Peyer's patch (tissue), 4 donors: Measurements from ENCODE around the gene PRICKLE3. TPM values are rescaled to one million over a fixed set of nuclear protein-coding genes. Genes with fewer than 3 reads are reported as not detected.
A peak's percentile ranks its signal among the peaks of the same experiment; 100 is the strongest.
"Not testable (repeated sequence)": the region's sequence is repeated elsewhere in the genome, so short reads cannot be mapped to it uniquely, and the experiment has no call there.

Experiments used
- DNase-seq, 3 donors: peaks; one replicate each; pipeline ENCODE4 v3.0.0-alpha.2; 2017 to 2019
- H3K27ac ChIP-seq, 4 donors: fragments of 200-600 bp; sonication (generic); one replicate each; pipeline ENCODE4 v1.5.1; 2016 to 2019
- H3K27me3 ChIP-seq, 2 donors: fragments of 200-600 bp; sonication (generic); one replicate each; pipeline ENCODE4 v1.5.1; 2019
- H3K36me3 ChIP-seq, 3 donors: fragments of 200-600 bp; sonication (generic); one replicate each; pipeline ENCODE4 v1.5.1; 2016 to 2019
- H3K4me1 ChIP-seq, 4 donors: fragments of 200-600 bp; sonication (generic); one replicate each; pipeline ENCODE4 v1.5.1; 2016 to 2019
- H3K4me3 ChIP-seq, 4 donors: fragments of 200-600 bp; sonication (generic); 1 replicate in 3 of 4; 2 replicates in 1 of 4; pipeline ENCODE4 v1.5.1; 2016 to 2019; ENCODE audit warnings: mild to moderate bottlenecking in 1 of 4
- H3K9me3 ChIP-seq, 4 donors: fragments of 200-600 bp; sonication (generic); one replicate each; pipeline ENCODE4 v1.5.1; 2016 to 2019; ENCODE audit warnings: mild to moderate bottlenecking in 1 of 4
- CTCF ChIP-seq, 6 experiments: fragments of 450-650 bp in 4 of 6; fragments of 200-600 bp in 2 of 6; sonication (generic) in 1 of 6; IDR thresholded peaks; one replicate each; pipeline ENCODE4 v1.5.1; 2017 to 2019; ENCODE audit warnings: antibody characterized with exemption in 6 of 6, mild to moderate bottlenecking in 3 of 6, moderate library complexity in 1 of 6
- POLR2A ChIP-seq, 2 donors: fragments of 450-650 bp; IDR thresholded peaks; one replicate each; pipeline ENCODE4 v1.5.1; 2017; ENCODE audit warnings: antibody characterized with exemption in 2 of 2, mild to moderate bottlenecking in 2 of 2, moderate library complexity in 2 of 2
- total RNA-seq, 4 donors: library from RNA; depleted of rRNA; stranded (reverse); fragments of >200 nt; gene quantifications; one replicate each; pipeline ENCODE4 v1.1.0, GENCODE V29; 2016

PRICKLE3 gene
- total RNA-seq, 4 donors from 2014 or later = 22.5 to 47.0 (median 26.8) TPM

- H3K9me3 ChIP-seq = no peaks in the 10 kb centered on the region
- no peak for DNase-seq
- H3K36me3 ChIP-seq = peaks cover 0 to 6% (median 0%) of the 10 kb centered on the region in 3 donors
- no peaks in the 10 kb centered on the region for H3K4me1 ChIP-seq
- no peak overlapping the region for H3K4me3 ChIP-seq
- no peak for TF ChIP-seq CTCF (IDR thresholded peaks at IDR 0.05)
- TF ChIP-seq POLR2A (IDR thresholded peaks at IDR 0.05) = no peak
- H3K27ac ChIP-seq = no peak overlapping the region
- no peaks in the 10 kb centered on the region for H3K27me3 ChIP-seq
These were observed 11.4 kb downstream of the PRICKLE3 start for GRCh38 chrX:49174723-49175122.

GRCh38 chrX:49173544-49173943 lies 12.6 kb downstream of the PRICKLE3 start:
- not testable (repeated sequence) for H3K36me3 ChIP-seq, H3K4me1 ChIP-seq, DNase-seq, H3K27ac ChIP-seq, H3K4me3 ChIP-seq, H3K27me3 ChIP-seq, H3K9me3 ChIP-seq

DNA sequence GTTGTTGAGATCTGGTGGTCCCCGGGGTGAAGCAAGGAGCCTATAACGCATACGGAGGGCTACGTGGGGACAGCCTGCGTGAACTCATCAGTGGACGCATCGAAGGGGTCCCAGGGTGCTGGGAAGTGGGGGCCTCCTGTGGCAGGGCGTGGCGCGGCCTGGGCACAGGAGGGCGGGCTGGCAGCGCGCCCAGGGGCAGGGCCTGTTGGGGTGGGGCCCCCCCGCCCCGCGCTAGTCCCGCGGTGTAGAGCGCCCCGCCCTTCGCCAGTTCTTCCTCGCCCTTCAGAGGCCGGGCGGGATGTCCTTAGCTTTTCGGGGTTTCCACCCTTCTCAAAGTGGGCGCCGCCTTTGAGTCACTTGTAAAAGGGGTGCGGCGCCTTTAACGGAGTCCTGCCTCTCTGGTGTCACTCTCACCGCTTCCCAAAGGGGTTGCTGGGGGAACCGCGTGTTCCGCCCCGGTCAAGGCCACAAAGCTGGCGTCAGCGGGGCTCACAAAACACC lies 13.8 kb downstream of the PRICKLE3 start:
- Histone ChIP-seq H3K36me3 (peaks cover 0 to 6% (median 0%) of the 10 kb centered on the region in 3 donors), H3K4me3 (peak overlapping the region; percentile 54 to 71 (median 58)), H3K4me1 (no peaks in the 10 kb centered on the region), H3K9me3 (no peaks in the 10 kb centered on the region), H3K27ac (peak overlapping the region; percentile 84 to 92 (median 86)), H3K27me3 (no peaks in the 10 kb centered on the region)
- peak; percentile 79 to 90 (median 84) for DNase-seq
- TF ChIP-seq CTCF (IDR thresholded peaks at IDR 0.05) (no peak), POLR2A (IDR thresholded peaks at IDR 0.05) (peak in 1 of 2 donors; percentile 17)

GRCh38 chrX:49171752-49172279 lies 14.4 kb downstream of the PRICKLE3 start, which contains the start of gene PLP2:
Gene PLP2 (plus strand): TSS chrX:49171898. CDS start chrX:49172001, 103 bp downstream.
- Histone ChIP-seq H3K4me3 (peak within 1 kb of the TSS; percentile 54 to 71 (median 58)), H3K9me3 (no peaks in the 10 kb centered on the region), H3K4me1 (no peaks in the 10 kb centered on the region), H3K27ac (peak within 1 kb of the TSS; percentile 84 to 92 (median 86)), H3K36me3 (peaks cover 0 to 6% (median 0%) of the 10 kb centered on the region in 3 donors), H3K27me3 (no peaks in the 10 kb centered on the region)
- peak; percentile 65 to 81 (median 75) for DNase-seq
- TF ChIP-seq POLR2A (IDR thresholded peaks at IDR 0.05) (peak in 1 of 2 donors; percentile 29), CTCF (IDR thresholded peaks at IDR 0.05) (no peak)

- TF ChIP-seq POLR2A (IDR thresholded peaks at IDR 0.05) (no peak), CTCF (IDR thresholded peaks at IDR 0.05) (no peak)
- Histone ChIP-seq H3K27me3 (no peaks in the 10 kb centered on the region), H3K36me3 (no peaks in the 10 kb centered on the region), H3K4me1 (peaks cover 0 to 14% (median 0%) of the 10 kb centered on the region in 4 donors), H3K4me3 (peak overlapping the region; percentile 27 to 53 (median 44)), H3K9me3 (no peaks in the 10 kb centered on the region), H3K27ac (peak overlapping the region; percentile 86 to 98 (median 90))
- DNase-seq = no peak
These were observed 18.4 kb downstream of the PRICKLE3 start for GRCh38 chrX:49167740-49168108.

DNA sequence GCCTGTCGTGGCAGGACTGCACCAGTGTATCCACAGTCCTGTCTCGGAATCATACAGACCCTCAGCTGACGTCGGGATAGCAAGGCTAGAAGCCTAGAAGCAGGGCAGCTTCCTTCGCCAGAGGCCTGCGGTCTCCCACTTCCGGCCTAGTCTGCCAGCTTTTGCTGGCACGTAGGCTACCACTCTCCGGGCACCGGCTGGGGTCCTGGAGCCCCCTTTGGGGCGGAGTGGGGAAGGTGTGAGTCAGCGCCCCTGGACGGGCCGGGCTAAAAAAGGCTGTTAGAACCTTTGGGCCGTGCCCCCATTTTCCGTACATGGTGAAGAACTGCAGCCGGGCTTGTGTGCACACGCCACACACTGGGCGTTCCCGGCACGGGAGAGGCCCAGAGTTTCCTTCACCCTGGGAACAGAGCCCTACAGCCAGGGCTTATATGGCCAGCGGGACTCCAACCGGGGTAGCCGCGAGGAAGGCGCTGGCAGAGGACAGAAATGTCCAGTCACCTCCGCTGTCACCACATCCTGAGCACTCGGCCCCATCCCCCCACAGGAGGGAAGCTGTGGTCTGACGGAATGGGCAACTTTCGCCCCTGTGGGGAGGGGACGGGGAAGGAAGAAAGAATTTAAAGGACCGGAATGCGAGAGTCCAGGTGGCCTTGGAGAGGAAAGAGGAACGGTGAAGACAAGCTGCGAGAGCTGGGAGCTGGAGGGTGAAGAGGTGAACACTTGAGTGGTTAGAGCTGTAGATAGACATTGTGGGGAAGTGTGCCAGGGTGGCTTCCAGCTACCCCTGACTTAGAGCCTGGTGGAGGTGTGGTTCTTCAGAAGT lies 19.0 kb downstream of the PRICKLE3 start:
- Histone ChIP-seq H3K27ac (peak overlapping the region; percentile 86 to 98 (median 90)), H3K4me3 (peak overlapping the region; percentile 27 to 53 (median 44))
- peak; percentile 59 to 77 (median 74) for DNase-seq

More for the DNA sequence above, 19.0 kb downstream of the PRICKLE3 start:
- peaks cover 0 to 14% (median 0%) of the 10 kb centered on the region in 4 donors for H3K4me1 ChIP-seq
- no peaks in the 10 kb centered on the region for H3K27me3 ChIP-seq
- peak; percentile 35 for TF ChIP-seq POLR2A (IDR thresholded peaks at IDR 0.05)
- TF ChIP-seq CTCF (IDR thresholded peaks at IDR 0.05) = no peak
- H3K36me3 ChIP-seq = no peaks in the 10 kb centered on the region
- no peaks in the 10 kb centered on the region for H3K9me3 ChIP-seq
